Vagina (tissue), 2 donors: ENCODE data around the gene APBB1.

Source experiments
- CTCF ChIP-seq, 3 experiments: fragments of 450-650 bp in 2 of 3; fragments of 200-600 bp in 1 of 3; sonication (generic) in 1 of 3; IDR thresholded peaks; one replicate each; pipeline ENCODE4 v1.5.1; 2017 to 2019; ENCODE audit warnings: antibody characterized with exemption in 3 of 3, mild to moderate bottlenecking in 2 of 3, moderate library complexity in 2 of 3
- POLR2A ChIP-seq, 2 donors: fragments of 450-650 bp; IDR thresholded peaks; one replicate each; pipeline ENCODE4 v1.6.1; 2017; ENCODE audit warnings: antibody characterized with exemption in 2 of 2, mild to moderate bottlenecking in 2 of 2, moderate library complexity in 2 of 2

GRCh38 chr11:6459099-6459450, 40.2 kb upstream of the APBB1 start:
- TF ChIP-seq POLR2A (IDR thresholded peaks at IDR 0.05), result no peak
- TF ChIP-seq CTCF (IDR thresholded peaks at IDR 0.05), result no peak
